ENCODE data around the gene ESPL1.
"Not testable (repeated sequence)": the region's sequence is repeated elsewhere in the genome, so short reads cannot be mapped to it uniquely, and the experiment has no call there.

The ESPL1 gene

GRCh38 chr12:53259891-53260290 is 8.2 kb upstream of the ESPL1 start:
- peak; percentile 11 for DNase-seq

GRCh38 chr12:53265783-53266182 is 2.3 kb upstream of the ESPL1 start:
- DNase-seq, result no peak

- peak; percentile 68 for DNase-seq
Measured at GRCh38 chr12:53267306-53267998, 647 bp upstream of the ESPL1 start.

GRCh38 chr12:53268630-53269562 is 797 bp downstream of the ESPL1 start:
- no peak for DNase-seq

GRCh38 chr12:53274445-53274844 is 6.3 kb downstream of the ESPL1 start:
- no peak for DNase-seq

- no peak for DNase-seq
Measured at GRCh38 chr12:53276511-53276910, 8.4 kb downstream of the ESPL1 start.

GRCh38 chr12:53277981-53278380 is 9.9 kb downstream of the ESPL1 start:
- no peak for DNase-seq

- no peak for DNase-seq
Measured at GRCh38 chr12:53279283-53279869, 11.3 kb downstream of the ESPL1 start.

GRCh38 chr12:53279888-53280498 is 11.9 kb downstream of the ESPL1 start:
- DNase-seq, result no peak

GRCh38 chr12:53286448-53286847 is 18.3 kb downstream of the ESPL1 start:
- no peak for DNase-seq

GRCh38 chr12:53287741-53288216 is 19.7 kb downstream of the ESPL1 start:
- peak; percentile 65 for DNase-seq

- no peak for DNase-seq
Measured at GRCh38 chr12:53288322-53288721, 20.2 kb downstream of the ESPL1 start.

GRCh38 chr12:53289891-53290290 is 21.8 kb downstream of the ESPL1 start:
- DNase-seq, result no peak

GRCh38 chr12:53290661-53291060 is 22.6 kb downstream of the ESPL1 start:
- no peak for DNase-seq

- DNase-seq, result no peak
Measured at GRCh38 chr12:53292426-53292825, 24.3 kb downstream of the ESPL1 start.

GRCh38 chr12:53295070-53295890 is 27.2 kb downstream of the ESPL1 start, which contains the start of gene PFDN5:
TSS of gene PFDN5 (plus strand) at chr12:53295542. CDS start at chr12:53295568, 26 bp downstream.
- DNase-seq, result peak; percentile 91

- DNase-seq, result no peak
Measured at GRCh38 chr12:53295891-53296219, 27.8 kb downstream of the ESPL1 start.

GRCh38 chr12:53297106-53297505 is 29.0 kb downstream of the ESPL1 start:
- not testable (repeated sequence) for DNase-seq

GRCh38 chr12:53298164-53298563 is 30.1 kb downstream of the ESPL1 start:
- peak; percentile 33 for DNase-seq

GRCh38 chr12:53299101-53299453 is 31.0 kb downstream of the ESPL1 start:
- DNase-seq, result peak; percentile 87

- peak; percentile 93 for DNase-seq
Measured at GRCh38 chr12:53299454-53300180, 31.5 kb downstream of the ESPL1 start, which contains the start of gene MYG1. TSS of gene MYG1 (plus strand) at chr12:53299695. CDS start at chr12:53299738, 43 bp downstream.
